Fibroblast of peridontal ligament (primary cell): ENCODE data around the gene RUNX2.
A peak's percentile ranks its signal among the peaks of the same experiment; 100 is the strongest.
"Not testable (repeated sequence)": the region's sequence is repeated elsewhere in the genome, so short reads cannot be mapped to it uniquely, and the experiment has no call there.

Experiments
- DNase-seq: peaks from one replicate; pipeline ENCODE4 v3.0.0-alpha.2; 2010; ENCODE audit errors: extremely low read depth

The RUNX2 gene

DNA sequence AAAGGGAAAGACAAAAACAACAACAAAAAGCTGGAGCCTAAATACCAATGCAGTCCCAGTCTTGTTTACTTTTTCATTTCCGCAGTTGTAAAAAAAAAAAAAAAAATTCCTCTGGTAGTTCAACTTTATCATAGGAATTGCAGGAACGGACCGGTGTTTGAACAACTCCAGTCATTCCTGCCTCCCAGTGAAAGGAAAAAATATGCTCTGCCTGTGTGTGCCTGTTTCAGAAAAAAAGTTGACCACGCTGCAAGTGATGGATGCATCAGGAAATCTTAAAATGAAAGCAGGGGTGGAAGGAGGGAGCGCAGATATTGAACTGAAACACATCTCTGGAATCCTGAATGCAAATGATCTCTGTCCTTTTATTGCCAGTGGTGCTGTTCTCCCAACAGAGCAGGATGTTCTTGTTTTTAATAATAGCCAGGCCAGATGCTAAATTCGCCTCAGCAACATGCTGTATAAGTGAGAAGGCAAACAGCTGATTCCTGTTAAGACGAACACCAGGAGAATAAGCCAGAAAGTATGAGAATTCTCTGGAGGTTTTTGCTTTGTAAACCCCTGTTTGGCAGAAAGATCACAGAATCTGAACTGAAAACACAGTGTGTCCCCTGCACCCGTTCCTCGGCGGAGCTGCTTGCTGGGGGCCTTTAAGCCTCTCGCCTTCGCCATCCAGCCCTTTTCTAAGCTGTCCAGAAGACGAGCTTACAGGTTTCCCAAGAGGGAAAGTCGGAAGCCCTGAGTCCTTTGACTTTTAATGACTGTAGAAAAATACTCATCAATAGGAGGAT, 228.0 kb downstream of the RUNX2 start:
- DNase-seq, result peak; percentile 81

DNA sequence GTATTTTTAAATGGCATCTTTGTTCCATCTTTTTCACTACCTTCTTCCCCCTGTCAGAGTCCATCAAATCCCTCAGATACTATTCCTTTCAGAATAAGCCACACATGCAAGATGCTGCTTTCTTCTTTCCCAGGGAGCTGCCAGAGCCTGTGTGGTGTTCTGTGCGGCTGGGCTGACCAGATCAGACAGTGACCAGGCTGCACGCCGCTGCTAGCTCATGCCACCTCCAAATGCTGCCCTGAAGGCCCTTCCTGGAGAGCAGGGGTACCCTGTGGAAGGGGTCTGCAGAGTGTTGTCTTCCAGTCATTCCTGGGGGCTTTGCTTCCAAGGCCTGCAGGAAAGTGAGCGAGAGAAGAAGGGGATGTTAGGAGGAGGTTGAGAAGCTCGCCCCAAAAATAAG, 228.7 kb downstream of the RUNX2 start:
- no peak for DNase-seq

DNA sequence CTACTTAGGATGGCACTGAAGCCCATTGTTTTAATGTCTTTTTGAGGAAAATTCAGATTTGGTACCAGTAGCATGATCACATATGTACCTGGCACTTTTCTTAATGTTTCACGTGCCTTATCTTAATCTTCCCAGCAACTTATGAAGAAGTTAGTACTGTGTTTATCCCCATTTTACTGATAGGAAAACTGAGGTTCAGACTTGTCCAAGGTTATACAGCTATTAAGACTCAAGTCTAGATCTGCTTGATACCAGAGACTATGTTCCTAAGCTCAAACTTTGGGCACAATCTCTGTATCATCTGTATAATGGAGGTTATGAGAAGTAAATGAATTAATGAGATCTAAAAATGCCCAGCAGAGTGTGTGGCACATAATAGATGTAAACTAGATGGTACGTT, 229.3 kb downstream of the RUNX2 start:
- no peak for DNase-seq

DNA sequence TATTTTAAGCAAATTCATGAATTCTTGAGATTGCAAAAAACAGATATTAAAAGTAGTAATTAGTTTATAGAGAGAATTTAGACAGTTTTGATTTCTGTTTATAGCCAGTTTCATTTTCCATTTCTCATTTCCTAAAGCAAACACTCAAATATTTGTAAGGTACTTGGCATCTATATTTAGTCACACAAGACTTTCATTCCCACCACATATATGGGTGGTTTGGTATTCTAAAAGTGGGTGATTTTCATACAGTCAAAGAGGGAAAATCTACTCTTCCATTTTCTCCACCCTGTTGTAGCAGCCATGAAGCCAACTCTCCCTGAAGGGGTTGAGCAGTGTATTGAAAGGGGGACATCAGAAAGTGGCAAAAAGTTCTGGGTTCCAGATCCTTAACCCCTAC, 230.7 kb downstream of the RUNX2 start:
- DNase-seq, result no peak

DNA sequence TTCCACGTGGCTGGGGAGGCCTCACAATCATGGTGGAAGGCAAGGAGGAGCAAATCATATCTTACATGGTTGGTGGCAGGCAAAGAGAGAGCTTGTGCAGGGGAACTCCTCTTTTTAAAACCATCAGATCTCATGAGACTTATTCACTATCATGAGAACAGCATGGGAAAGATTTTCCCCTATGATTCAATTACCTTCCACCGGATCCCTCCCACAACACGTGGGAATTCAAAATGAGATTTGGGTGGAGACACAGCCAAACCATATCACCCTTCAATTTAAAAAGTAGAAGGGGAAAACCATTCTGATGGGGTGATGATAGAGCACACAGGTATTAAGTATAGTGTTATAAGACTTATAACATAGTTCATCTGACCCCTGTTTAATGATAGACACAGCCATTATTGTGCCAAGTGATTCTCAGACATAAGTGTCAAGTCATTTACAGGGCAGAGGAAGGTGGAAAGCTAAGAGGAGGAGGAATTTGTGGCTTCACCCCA, 232.2 kb downstream of the RUNX2 start:
- DNase-seq, result not testable (repeated sequence)

DNA sequence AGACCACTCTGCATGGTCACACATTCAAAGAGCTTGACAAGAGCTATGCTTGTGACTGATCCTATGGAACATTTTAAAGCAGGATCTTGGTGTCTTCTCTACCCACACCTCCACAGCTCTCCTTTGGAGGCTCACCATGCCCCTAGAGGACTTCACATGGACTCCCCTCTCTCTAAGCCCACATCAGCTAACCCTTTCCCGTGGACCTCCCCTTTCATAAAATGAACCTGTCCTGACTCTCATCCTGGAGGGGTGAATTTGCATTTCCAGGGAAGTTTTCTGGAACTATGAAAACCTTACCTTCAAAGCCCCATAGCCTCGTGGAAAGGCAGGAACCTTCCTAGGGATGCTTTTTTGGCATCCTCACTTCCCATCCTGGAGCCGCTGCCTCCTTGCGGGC, 234.0 kb downstream of the RUNX2 start:
- no peak for DNase-seq

DNA sequence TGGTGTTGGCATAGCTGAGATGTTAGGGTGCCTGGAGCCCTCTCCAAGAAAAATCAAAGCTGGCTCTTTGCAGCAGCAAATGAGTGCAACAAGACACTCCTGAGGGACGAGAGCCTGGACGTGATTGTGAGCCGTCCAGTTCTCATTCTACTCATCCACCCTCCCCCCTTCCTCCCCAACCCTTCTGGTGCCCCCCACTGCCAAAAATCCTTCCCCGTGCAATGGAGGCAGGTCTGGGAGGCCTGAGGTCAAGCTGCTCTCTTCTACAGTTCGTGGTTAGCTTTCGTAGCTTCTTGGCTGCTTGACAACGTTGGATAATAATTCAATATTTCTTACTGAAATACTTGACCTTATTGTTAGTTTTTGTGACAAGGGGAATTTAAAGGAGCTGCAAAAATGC, 234.9 kb downstream of the RUNX2 start:
- peak; percentile 46 for DNase-seq

DNA sequence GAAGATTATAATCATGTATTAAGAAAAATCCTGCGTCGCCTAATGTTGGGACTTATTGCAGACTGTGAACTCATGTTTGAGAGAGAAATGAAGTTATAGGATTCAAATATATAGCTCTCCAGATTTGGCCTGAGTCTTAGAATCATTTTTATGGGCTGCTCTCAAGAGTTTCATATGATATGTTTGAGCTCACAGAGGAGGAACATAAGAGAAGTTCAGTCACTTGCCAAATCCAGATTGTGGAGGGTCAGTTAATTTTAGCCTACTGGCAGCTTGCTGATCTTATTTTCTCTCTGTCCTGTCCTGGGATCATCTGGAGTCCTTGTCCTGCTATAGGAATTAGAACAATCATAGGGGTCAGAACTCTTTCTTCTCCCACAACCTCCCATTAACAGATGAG, 235.7 kb downstream of the RUNX2 start:
- DNase-seq, result no peak

DNA sequence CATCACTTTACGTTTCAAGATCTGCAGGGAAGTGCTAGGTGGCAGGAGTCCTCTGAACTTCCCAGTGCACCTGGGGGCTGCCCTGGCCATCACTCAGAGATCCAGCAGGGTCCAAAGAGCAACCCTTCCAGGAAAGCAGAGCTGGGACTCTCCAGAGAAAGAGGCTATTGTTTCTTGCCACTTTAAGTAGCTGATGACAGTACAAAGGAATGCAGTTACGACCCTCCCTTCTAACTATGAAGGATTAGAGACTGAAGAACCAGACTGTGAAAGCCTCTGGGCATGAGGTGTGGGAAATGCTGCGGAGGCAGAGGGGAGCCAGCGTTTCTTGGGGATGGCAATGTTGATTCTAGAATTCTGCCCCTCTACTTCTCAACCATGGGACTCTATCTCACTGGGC, 238.8 kb downstream of the RUNX2 start:
- DNase-seq, result no peak

DNA sequence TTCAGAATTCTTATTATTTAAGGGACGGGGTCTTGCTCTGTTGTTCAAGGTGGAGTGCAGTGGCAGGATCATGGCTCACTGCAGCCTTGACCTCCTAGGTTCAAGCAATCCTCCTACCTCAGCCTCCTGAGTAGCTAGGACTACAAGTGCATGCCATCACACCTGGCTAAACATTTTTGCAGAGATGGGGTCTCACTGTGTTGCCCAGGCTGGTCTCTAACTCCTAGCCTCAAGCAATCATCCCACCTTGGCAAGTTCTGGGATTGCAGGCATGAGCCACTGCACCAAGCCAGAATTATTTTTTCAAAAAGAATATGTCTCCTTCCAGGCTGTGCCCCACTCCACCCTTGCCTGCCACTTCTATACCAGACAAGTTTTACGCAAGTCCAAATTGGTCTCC, 239.7 kb downstream of the RUNX2 start:
- no peak for DNase-seq

DNA sequence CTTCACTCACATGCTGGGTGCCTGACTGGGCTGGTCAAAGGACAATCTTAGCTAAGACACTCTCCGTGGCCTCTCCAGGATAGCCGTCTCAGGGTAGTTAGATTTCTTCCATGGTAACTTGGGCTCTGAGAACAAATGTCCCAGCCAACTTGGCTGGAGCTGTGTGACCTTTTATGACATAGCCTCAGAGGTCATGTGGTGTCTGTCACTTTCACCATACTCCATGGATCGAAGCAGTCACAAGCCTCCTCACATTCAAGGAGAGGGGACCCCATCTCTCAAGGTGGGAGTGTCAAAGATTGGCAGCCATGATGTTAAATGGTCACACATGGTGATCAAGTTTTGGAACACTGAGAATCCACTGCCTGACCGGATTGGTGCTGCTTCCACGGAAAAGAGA, 240.5 kb downstream of the RUNX2 start:
- DNase-seq, result no peak

DNA sequence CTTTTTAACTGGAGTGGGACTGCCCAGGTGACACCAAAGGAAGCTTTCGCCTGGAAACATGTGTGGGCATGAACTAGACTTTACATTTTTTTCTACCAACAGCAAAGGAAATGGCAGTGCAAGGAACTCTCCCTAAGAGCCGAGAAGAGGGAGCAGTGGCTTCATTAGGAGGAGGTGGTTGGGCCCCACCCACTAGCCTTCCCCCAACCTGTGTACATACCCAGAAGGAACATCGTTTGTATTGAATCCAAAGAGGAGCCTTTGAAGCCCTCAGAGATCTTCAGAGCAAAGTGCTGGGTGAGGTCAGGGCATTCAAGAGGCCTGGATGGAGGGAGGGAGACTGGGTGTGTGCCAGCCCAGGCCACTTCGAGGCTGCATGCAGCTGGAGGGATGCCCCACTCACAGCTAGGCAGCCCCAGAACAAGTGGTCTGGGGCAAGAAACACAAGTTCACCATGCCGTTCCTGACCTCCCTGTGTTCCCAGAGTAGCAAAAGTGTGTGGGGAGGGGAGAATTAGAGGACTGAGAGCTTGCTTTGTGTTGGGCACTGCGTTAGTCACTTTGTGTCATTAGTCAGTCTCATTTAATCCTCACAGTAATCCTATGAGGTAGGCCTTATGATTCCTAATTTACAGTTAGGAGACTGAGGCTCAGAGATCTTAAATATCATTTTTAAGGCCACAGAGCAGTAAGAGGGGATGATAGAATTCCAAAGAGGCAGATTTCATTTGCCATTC, 241.2 kb downstream of the RUNX2 start:
- DNase-seq, result no peak

DNA sequence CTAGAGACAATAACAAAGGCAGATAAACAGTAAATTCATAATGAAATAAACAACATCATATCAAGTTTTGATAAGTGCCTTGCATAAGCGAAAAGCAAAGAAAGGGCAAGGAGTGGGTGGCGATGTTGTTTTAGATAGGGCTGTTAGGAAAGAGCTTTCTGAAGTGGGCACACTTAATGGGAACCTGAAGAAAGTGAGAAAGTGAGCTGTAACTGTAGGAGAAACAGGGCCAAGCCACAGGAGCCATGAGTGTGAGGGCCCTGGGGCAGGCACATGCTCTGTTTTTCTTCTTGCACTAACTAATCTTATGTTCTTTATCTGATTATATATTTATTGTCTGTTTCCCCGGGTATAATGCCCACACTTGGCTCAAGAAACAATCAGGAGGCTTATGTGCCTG, 243.0 kb downstream of the RUNX2 start:
- no peak for DNase-seq

DNA sequence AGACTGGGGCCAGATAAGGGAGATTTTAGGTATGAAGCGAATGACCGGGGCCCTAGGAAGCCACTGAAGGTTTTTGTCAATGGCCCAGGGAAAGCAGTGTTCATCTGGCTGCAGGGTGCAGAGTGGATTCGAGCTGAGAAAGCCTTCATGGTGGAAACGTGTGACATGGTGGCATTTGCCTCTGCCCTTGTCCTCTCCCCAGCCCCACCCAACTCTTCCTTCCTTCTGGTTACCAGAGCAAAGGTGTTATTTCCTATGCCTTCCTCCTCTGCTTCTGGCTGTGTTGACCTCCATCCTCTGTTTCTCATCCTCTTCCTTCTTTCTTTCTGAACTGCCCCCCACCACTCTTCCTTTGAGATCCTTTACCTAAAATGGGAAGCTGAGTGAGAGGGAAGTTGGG, 244.7 kb downstream of the RUNX2 start:
- no peak for DNase-seq

DNA sequence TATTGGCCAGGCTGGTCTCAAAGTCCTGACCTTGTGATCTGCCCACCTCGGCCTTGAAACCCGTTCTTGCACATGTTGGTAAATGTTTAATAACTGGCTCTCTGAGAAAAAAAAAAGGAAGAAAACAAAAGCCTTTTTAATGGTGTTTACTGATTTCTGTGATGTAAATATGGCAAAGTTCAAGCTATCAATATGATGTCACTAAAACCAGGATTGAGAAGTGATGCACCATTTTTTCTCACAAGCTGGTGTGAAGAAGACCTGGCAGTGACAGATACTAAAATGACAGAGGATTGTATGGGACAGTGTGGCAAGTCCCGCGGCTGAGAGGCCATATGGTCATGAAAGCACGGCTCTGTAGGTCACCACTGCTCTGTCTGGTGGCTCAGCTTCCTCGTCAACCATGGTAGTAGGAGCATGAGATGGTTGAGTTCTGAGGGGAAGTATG, 245.9 kb downstream of the RUNX2 start:
- DNase-seq, result no peak

DNA sequence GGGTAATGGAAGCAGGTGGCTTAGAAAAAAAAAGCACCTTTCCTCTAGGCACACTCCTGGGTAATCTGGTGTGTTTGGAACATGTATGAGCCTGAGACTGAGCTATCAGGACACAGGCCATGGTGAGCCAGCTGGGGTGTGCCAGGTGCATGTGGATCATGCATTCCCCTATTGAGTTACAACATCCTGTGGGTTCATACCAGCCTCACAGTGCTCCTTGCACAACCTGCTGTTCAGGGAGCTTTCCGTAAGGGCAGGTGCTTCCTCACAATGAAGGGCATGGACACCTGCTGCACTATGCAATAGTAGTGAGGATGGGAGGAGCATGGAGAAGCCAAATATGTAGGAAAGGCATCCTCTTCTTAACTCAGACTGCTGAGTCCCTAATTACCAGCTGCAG, 246.8 kb downstream of the RUNX2 start:
- no peak for DNase-seq

DNA sequence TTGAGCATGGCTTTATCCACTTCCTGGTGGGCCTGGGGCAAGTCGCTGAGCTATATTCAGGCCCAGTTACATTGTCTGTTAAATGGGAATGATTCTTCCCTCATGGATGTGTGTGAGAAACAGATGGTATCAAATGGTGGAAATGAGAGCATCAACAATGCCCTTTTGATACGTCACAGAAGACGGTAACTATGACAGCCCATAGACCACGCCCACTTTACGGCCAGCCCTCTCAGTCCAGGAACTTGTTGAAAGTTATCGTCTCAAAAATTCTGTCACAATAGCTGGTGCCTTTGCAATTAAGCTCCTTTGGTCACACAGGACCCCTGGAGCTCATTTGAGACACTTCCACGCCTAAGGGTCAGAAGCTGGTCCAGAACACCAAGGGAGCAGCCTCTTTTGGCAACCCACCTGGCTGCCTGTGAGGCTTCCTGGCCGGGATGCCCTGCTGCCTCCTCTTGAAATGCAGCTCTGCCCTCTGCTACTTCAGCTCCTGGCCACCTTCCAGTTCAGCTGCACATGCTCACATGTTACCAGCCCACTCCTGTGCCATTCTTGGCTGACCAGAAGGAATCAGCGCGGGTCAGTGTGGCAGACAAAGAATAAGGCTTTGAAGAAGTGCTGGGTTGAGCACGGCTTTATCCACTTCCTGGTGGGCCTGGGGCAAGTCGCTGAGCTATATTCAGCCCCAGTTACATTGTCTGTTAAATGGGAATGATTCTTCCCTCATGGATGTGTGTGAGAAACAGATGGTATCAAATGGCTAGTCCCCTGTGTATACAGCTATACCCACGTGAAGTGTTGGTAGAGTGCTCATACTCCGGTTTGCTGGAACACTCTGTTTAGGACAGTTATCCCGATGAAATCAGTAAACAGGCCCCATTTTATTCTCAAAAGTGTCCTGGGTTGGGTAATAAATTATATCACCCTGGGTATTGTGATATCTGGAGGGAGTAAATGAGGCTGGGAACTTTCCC, 248.8 kb downstream of the RUNX2 start:
- DNase-seq, result peak; percentile 9

DNA sequence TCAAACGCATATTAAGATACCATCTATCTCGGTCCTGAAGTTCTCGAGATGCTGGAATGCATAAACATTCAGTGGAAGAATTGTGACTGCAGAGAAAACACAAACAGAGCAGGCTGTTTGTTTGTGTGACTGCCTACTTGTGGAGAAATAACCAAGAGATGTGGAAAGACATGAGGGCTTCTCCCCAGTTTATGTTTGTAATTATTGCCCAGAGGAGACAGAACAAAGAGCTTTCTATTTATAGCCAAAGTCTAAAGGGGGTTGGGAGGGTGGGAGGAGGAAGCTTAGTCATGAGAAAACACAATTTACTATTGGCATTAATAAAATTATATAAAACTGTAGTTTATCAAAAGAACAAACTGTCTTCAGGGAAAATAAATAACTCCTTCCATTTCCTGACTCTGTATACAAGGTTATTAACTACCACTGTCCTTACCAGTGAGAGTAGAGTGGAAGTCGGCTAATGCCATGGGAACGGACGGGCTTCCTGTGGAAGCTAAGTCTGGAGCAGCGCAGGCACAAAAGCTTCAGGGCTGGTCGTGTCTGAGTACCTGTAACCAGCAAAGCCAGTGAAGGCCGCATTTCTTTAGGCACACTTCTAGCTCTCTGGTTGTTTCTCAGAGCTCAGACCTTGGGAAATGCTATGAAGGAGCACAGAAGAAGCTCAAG, 249.8 kb downstream of the RUNX2 start:
- peak; percentile 71 for DNase-seq

DNA sequence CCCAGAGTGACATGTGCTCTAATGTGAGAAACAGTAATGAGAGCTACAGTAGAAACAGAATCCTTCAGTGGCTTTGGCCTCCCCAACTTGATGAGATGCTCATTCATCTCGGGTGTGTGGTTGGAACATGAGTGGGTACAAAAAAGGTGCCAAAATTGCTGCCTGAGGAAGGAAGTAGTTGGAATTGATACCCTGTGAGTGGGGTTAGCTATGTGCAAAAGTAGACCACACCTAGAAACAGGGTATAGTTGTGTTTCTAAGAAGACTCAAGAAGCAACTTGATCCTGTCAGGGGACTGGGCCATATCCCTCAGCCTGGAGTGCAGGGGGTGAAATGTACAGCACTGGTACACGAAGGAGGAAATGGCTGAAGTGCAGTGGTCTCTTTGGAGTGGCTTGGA, 256.0 kb downstream of the RUNX2 start:
- DNase-seq, result no peak

DNA sequence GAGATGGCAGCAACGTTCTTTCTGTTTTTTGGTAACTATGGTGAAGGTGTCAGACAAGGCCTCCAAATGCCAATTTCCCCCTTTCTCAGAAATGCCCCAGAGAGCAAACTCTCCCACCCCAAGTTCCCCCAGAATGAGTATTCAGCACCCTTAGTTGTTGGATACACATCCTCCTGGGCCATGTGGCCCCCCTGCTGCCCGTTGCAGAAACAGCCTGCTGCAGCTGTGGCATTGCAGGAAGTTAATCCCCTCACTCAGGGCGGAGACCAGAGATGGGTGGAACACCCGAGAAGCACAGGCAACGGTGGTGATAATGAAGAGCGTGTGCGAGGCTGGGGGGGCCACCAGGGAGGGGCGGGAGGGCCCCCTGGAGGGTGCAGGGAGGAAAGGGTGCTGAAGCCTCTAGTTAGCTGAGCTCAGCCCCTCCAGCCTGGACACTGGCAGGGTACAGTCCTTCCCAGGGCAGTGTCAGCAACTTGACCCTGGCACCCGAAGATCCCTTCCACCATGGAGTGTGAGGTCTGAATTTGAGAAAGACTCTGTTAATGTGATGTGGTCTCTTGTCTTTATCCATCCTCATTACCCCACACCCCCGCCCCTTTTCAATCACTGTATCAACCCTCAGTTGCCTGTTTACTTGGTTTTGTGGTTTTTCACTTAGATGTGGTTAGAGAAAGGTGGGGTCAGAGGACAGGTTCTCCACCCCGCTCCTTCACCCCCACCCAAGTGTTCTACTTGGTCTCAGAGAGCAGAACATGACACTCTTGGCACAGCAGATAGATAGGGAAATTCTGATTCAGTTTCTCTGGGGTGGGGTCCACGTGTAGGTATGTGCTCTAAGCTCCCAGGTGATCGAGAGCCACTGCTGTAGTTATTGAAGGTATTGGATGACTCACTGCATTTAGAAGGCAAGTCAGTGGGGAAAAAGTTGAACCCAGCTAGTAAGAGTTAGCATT, 258.4 kb downstream of the RUNX2 start:
- DNase-seq, result no peak
